CD4-positive, CD25-positive, alpha-beta regulatory T cell (primary cell): ENCODE results near the gene VLDLR. TPM values are rescaled to one million over a fixed set of nuclear protein-coding genes. Genes with fewer than 3 reads are reported as not detected.

ENCODE experiments used
- ATAC-seq, 2 donors: fragments of 150-1000 bp; cut with Tn5 transposase; one replicate each; pipeline ENCODE4 v1.10.0; 2021; ENCODE audit warnings: low read depth in 2 of 2, moderate number of reproducible peaks in 2 of 2, moderate library complexity in 1 of 2
- DNase-seq, 3 donors: peaks; one replicate each; pipeline versions ENCODE4 v3.0.0 to v3.0.0-alpha.2; 2012 to 2022; ENCODE audit warnings: mixed read lengths in 1 of 3
- H3K27ac ChIP-seq: one replicate; pipeline ENCODE4 v1.7.0; 2013; ENCODE audit warnings: mild to moderate bottlenecking, low read length; ENCODE audit not compliant: insufficient read depth, poor library complexity, severe bottlenecking
- H3K27me3 ChIP-seq: one replicate; pipeline ENCODE4 v1.7.0; 2013; ENCODE audit warnings: low read length; ENCODE audit not compliant: control insufficient read depth, insufficient read depth
- H3K36me3 ChIP-seq: one replicate; pipeline ENCODE4 v1.7.0; 2013; ENCODE audit warnings: mild to moderate bottlenecking, low read length, moderate library complexity; ENCODE audit not compliant: control insufficient read depth, insufficient read depth
- H3K4me1 ChIP-seq: 2 replicates; pipeline ENCODE4 v1.7.0; 2013; ENCODE audit warnings: mild to moderate bottlenecking, low read length; ENCODE audit not compliant: insufficient read depth, control insufficient read depth, poor library complexity, severe bottlenecking
- H3K4me3 ChIP-seq: one replicate; pipeline ENCODE4 v1.7.0; 2013; ENCODE audit warnings: low read depth, mild to moderate bottlenecking, low read length, moderate library complexity
- H3K9me3 ChIP-seq, 2 experiments: 1 replicate in 1 of 2; 2 replicates in 1 of 2; pipeline ENCODE4 v1.7.0; 2013; ENCODE audit warnings: low read length in 2 of 2, mild to moderate bottlenecking in 1 of 2, moderate library complexity in 1 of 2; ENCODE audit not compliant: control insufficient read depth in 2 of 2
- H3K27ac Mint-ChIP-seq, 3 donors: one replicate each; pipeline ENCODE4 v1.8.0; 2020 to 2022; ENCODE audit warnings: mild to moderate bottlenecking in 3 of 3, mixed read lengths in 3 of 3, moderate library complexity in 2 of 3
- H3K27me3 Mint-ChIP-seq: one replicate; pipeline ENCODE4 v1.8.0; 2022; ENCODE audit warnings: mild to moderate bottlenecking, mixed read lengths
- H3K36me3 Mint-ChIP-seq: one replicate; pipeline ENCODE4 v1.8.0; 2020; ENCODE audit warnings: mixed read lengths
- H3K4me1 Mint-ChIP-seq, 4 donors: one replicate each; pipeline ENCODE4 v1.8.0; 2020 to 2022; ENCODE audit warnings: mixed read lengths in 4 of 4, mild to moderate bottlenecking in 1 of 4
- H3K4me3 Mint-ChIP-seq, 4 donors: one replicate each; pipeline ENCODE4 v1.8.0; 2020 to 2022; ENCODE audit warnings: mild to moderate bottlenecking in 4 of 4, mixed read lengths in 4 of 4, moderate library complexity in 3 of 4
- H3K9me3 Mint-ChIP-seq, 7 donors: one replicate each; pipeline ENCODE4 v1.8.0; 2020 to 2022; ENCODE audit warnings: mixed read lengths in 7 of 7, mild to moderate bottlenecking in 3 of 7, moderate library complexity in 2 of 7
- polyA plus RNA-seq, 4 donors: library from polyadenylated mRNA; unstranded; fragments of 300-500 nt; fragmentation: Illumina TruSeq; gene quantifications; one replicate each; pipeline ENCODE4 v1.2.3, GENCODE V29; 2021
- total RNA-seq: library from RNA; stranded (reverse); gene quantifications from one replicate; pipeline ENCODE4 v1.2.3, GENCODE V29; 2022

The VLDLR gene
- total and polyA plus RNA-seq, 5 donors from 2014 or later = not detected

- Histone ChIP-seq H3K4me3 (no peak overlapping the region), H3K27me3 (no peaks in the 10 kb centered on the region), H3K36me3 (no peaks in the 10 kb centered on the region), H3K9me3 (no peaks in the 10 kb centered on the region), H3K27ac (no peak overlapping the region), H3K4me1 (no peaks in the 10 kb centered on the region)
- Mint-ChIP-seq H3K27ac (no peak overlapping the region), H3K4me3 (no peak overlapping the region), H3K9me3 (peaks cover 0 to 3% (median 0%) of the 10 kb centered on the region in 7 donors), H3K27me3 (no peaks in the 10 kb centered on the region), H3K4me1 (no peaks in the 10 kb centered on the region), H3K36me3 (no peaks in the 10 kb centered on the region)
- no peak for DNase-seq
- ATAC-seq = no peak
These were observed 20.5 kb downstream of the VLDLR start for GRCh38 chr9:2642068-2642467.

GRCh38 chr9:2645569-2645968, 24.0 kb downstream of the VLDLR start:
- Histone ChIP-seq H3K9me3 (no peaks in the 10 kb centered on the region), H3K27me3 (no peaks in the 10 kb centered on the region), H3K36me3 (no peaks in the 10 kb centered on the region), H3K4me3 (no peak overlapping the region), H3K27ac (no peak overlapping the region), H3K4me1 (no peaks in the 10 kb centered on the region)
- ATAC-seq (no peak), DNase-seq (no peak)
- no peak overlapping the region for H3K27ac Mint-ChIP-seq
- no peaks in the 10 kb centered on the region for H3K27me3 Mint-ChIP-seq
- no peaks in the 10 kb centered on the region for H3K4me1 Mint-ChIP-seq
- peaks cover 0 to 3% (median 0%) of the 10 kb centered on the region in 7 donors for H3K9me3 Mint-ChIP-seq
- no peaks in the 10 kb centered on the region for H3K36me3 Mint-ChIP-seq
- no peak overlapping the region for H3K4me3 Mint-ChIP-seq

- peaks cover 10% of the 10 kb centered on the region for H3K4me1 ChIP-seq
- DNase-seq = peak in 2 of 3 donors; percentile 11 to 71
- no peak overlapping the region for H3K4me3 Mint-ChIP-seq
These were observed 33.9 kb downstream of the VLDLR start for GRCh38 chr9:2655411-2655901.

GRCh38 chr9:2657427-2657826, 35.8 kb downstream of the VLDLR start:
- ATAC-seq = no peak
- Mint-ChIP-seq H3K9me3 (no peaks in the 10 kb centered on the region), H3K4me3 (no peak overlapping the region), H3K27ac (no peak overlapping the region), H3K27me3 (no peaks in the 10 kb centered on the region), H3K4me1 (peaks cover 4 to 12% (median 6%) of the 10 kb centered on the region in 4 donors), H3K36me3 (no peaks in the 10 kb centered on the region)
- Histone ChIP-seq H3K27ac (no peak overlapping the region), H3K27me3 (no peaks in the 10 kb centered on the region), H3K4me3 (no peak overlapping the region), H3K9me3 (no peaks in the 10 kb centered on the region), H3K4me1 (peaks cover 10% of the 10 kb centered on the region), H3K36me3 (no peaks in the 10 kb centered on the region)
- DNase-seq = no peak

More at GRCh38 chr9:2655411-2655901, 33.9 kb downstream of the VLDLR start:
- H3K4me3 ChIP-seq = no peak overlapping the region
- peaks cover 4 to 12% (median 6%) of the 10 kb centered on the region in 4 donors for H3K4me1 Mint-ChIP-seq
- peaks cover 4% of the 10 kb centered on the region for H3K36me3 Mint-ChIP-seq
- H3K27ac ChIP-seq = no peak overlapping the region
- ATAC-seq = peak; percentile 76 to 79
- H3K9me3 Mint-ChIP-seq = no peaks in the 10 kb centered on the region
- H3K27me3 Mint-ChIP-seq = no peaks in the 10 kb centered on the region
- H3K9me3 ChIP-seq = no peaks in the 10 kb centered on the region
- H3K36me3 ChIP-seq = no peaks in the 10 kb centered on the region
- H3K27me3 ChIP-seq = no peaks in the 10 kb centered on the region
- H3K27ac Mint-ChIP-seq = peak overlapping the region in 2 of 3 donors; percentile 2 to 52

- no peak overlapping the region for H3K27ac Mint-ChIP-seq
- Histone ChIP-seq H3K27me3 (no peaks in the 10 kb centered on the region), H3K9me3 (no peaks in the 10 kb centered on the region), H3K4me1 (no peaks in the 10 kb centered on the region), H3K27ac (no peak overlapping the region), H3K4me3 (no peak overlapping the region), H3K36me3 (no peaks in the 10 kb centered on the region)
- DNase-seq (no peak), ATAC-seq (no peak)
- H3K4me3 Mint-ChIP-seq = no peak overlapping the region
- H3K36me3 Mint-ChIP-seq = peaks cover 3% of the 10 kb centered on the region
- peaks cover 0 to 2% (median 0%) of the 10 kb centered on the region in 7 donors for H3K9me3 Mint-ChIP-seq
- H3K27me3 Mint-ChIP-seq = no peaks in the 10 kb centered on the region
- no peaks in the 10 kb centered on the region for H3K4me1 Mint-ChIP-seq
These were observed 40.9 kb downstream of the VLDLR start for GRCh38 chr9:2662496-2662895.

- H3K27ac ChIP-seq = no peak overlapping the region
- no peak overlapping the region for H3K27ac Mint-ChIP-seq
- DNase-seq (no peak), ATAC-seq (no peak)
- H3K27me3 ChIP-seq = no peaks in the 10 kb centered on the region
- no peak overlapping the region for H3K4me3 ChIP-seq
- H3K36me3 ChIP-seq = no peaks in the 10 kb centered on the region
- H3K4me3 Mint-ChIP-seq = no peak overlapping the region
- no peaks in the 10 kb centered on the region for H3K27me3 Mint-ChIP-seq
- H3K4me1 ChIP-seq = no peaks in the 10 kb centered on the region
- H3K9me3 Mint-ChIP-seq = peaks cover 0 to 2% (median 0%) of the 10 kb centered on the region in 7 donors
- peaks cover 3% of the 10 kb centered on the region for H3K36me3 Mint-ChIP-seq
- H3K9me3 ChIP-seq = no peaks in the 10 kb centered on the region
- no peaks in the 10 kb centered on the region for H3K4me1 Mint-ChIP-seq
These were observed 42.0 kb downstream of the VLDLR start for GRCh38 chr9:2663461-2664173.

- no peaks in the 10 kb centered on the region for H3K4me1 Mint-ChIP-seq
- no peaks in the 10 kb centered on the region for H3K9me3 ChIP-seq
- H3K36me3 Mint-ChIP-seq = peaks cover 3% of the 10 kb centered on the region
- no peaks in the 10 kb centered on the region for H3K27me3 ChIP-seq
- no peak overlapping the region for H3K4me3 ChIP-seq
- no peaks in the 10 kb centered on the region for H3K27me3 Mint-ChIP-seq
- no peaks in the 10 kb centered on the region for H3K36me3 ChIP-seq
- no peak overlapping the region for H3K4me3 Mint-ChIP-seq
- H3K9me3 Mint-ChIP-seq = peaks cover 0 to 2% (median 0%) of the 10 kb centered on the region in 7 donors
- no peak overlapping the region for H3K27ac ChIP-seq
- H3K27ac Mint-ChIP-seq = no peak overlapping the region
- no peak for DNase-seq
- H3K4me1 ChIP-seq = no peaks in the 10 kb centered on the region
- no peak for ATAC-seq
These were observed 42.8 kb downstream of the VLDLR start for GRCh38 chr9:2664174-2665065.
